Measurements from ENCODE around the gene AUH.

- TF ChIP-seq GABPA (IDR thresholded peaks at IDR 0.05; ENCODE audit: low read depth) (no peak), CTCF (IDR thresholded peaks at IDR 0.05; ENCODE audit: insufficient read depth, low read length) (no peak)
Observed at GRCh38 chr9:91376239-91376638, 14.5 kb upstream of the AUH start.
